Keratinocyte (primary cell): ENCODE data around the gene KLF3. TPM values are rescaled to one million over a fixed set of nuclear protein-coding genes. Genes with fewer than 3 reads are reported as not detected.

Experiments used
- DNase-seq: peaks from one replicate; pipeline ENCODE4 v3.0.0-alpha.2; 2011; ENCODE audit warnings: low read depth, missing footprints, low spot score
- FAIRE-seq: peaks from 2 replicates; lab custom pipeline; 2011; peaks lifted over from hg19 to GRCh38; lab: Jason Lieb, UNC
- H2AFZ ChIP-seq: 2 replicates; pipeline ENCODE4 v1.6.0; 2012; ENCODE audit warnings: low read length, control low read depth, inconsistent platforms; ENCODE audit not compliant: control insufficient read depth
- H3K27ac ChIP-seq: 2 replicates; pipeline ENCODE4 v1.5.1; 2011; ENCODE audit warnings: low read length; ENCODE audit not compliant: control insufficient read depth, insufficient read depth
- H3K27me3 ChIP-seq: 3 replicates; pipeline ENCODE4 v1.6.0; 2011; ENCODE audit warnings: low read length; ENCODE audit not compliant: control insufficient read depth, insufficient read depth; ENCODE audit errors: extremely low read depth
- H3K36me3 ChIP-seq, 2 experiments: 2 replicates in 1 of 2; 3 replicates in 1 of 2; pipeline ENCODE4 v1.5.1; 2011; ENCODE audit warnings: low read length in 2 of 2, mild to moderate bottlenecking in 1 of 2; ENCODE audit not compliant: control insufficient read depth in 2 of 2, insufficient read depth in 2 of 2; ENCODE audit errors: extremely low read depth in 1 of 2
- H3K4me1 ChIP-seq: 3 replicates; pipeline ENCODE4 v1.5.1; 2011; ENCODE audit warnings: low read length; ENCODE audit not compliant: control insufficient read depth, insufficient read depth; ENCODE audit errors: extremely low read depth
- H3K4me2 ChIP-seq: 3 replicates; pipeline ENCODE4 v1.6.0; 2011; ENCODE audit warnings: low read depth, low read length; ENCODE audit not compliant: control insufficient read depth, insufficient read depth; ENCODE audit errors: extremely low read depth
- H3K4me3 ChIP-seq, 3 experiments: fragments of 200-600 bp in 1 of 3; sonication (generic) in 1 of 3; 2 replicates in 2 of 3; 3 replicates in 1 of 3; pipeline ENCODE4 v1.5.1; 2011 to 2016; ENCODE audit warnings: low read length in 3 of 3, mild to moderate bottlenecking in 3 of 3, control low read depth in 2 of 3, inconsistent platforms in 1 of 3, low read depth in 1 of 3, mixed read lengths in 1 of 3, mixed run types in 1 of 3, moderate library complexity in 1 of 3; ENCODE audit not compliant: control insufficient read depth in 2 of 3, insufficient read depth in 2 of 3; ENCODE audit errors: extremely low read depth in 1 of 3
- H3K79me2 ChIP-seq: 2 replicates; pipeline ENCODE4 v1.6.0; 2012; ENCODE audit warnings: low read length; ENCODE audit not compliant: control insufficient read depth, insufficient read depth
- H3K9ac ChIP-seq: 3 replicates; pipeline ENCODE4 v1.6.0; 2011; ENCODE audit warnings: low read length; ENCODE audit not compliant: control insufficient read depth, insufficient read depth; ENCODE audit errors: extremely low read depth
- H3K9me1 ChIP-seq: 3 replicates; pipeline ENCODE4 v1.6.0; 2011; ENCODE audit warnings: low read length; ENCODE audit not compliant: control insufficient read depth, insufficient read depth; ENCODE audit errors: extremely low read depth
- H3K9me3 ChIP-seq: 2 replicates; pipeline ENCODE4 v1.5.1; 2012; ENCODE audit warnings: low read depth, low read length; ENCODE audit not compliant: control insufficient read depth
- H4K20me1 ChIP-seq: 3 replicates; pipeline ENCODE4 v1.6.0; 2011; ENCODE audit warnings: low read length; ENCODE audit not compliant: control insufficient read depth, insufficient read depth; ENCODE audit errors: extremely low read depth
- CTCF ChIP-seq, 3 experiments: IDR thresholded peaks in 1 of 3; conservative IDR thresholded peaks in 1 of 3; optimal IDR thresholded peaks in 1 of 3; 2 replicates in 2 of 3; 3 replicates in 1 of 3; pipeline versions ENCODE3 to v1.5.1; 2011; ENCODE audit warnings: low read length in 3 of 3, mild to moderate bottlenecking in 3 of 3, moderate library complexity in 2 of 3, control low read depth in 1 of 3, inconsistent platforms in 1 of 3; ENCODE audit not compliant: insufficient read depth in 2 of 3; ENCODE audit errors: extremely low read depth in 1 of 3
- EZH2 ChIP-seq: IDR thresholded peaks from one replicate; pipeline ENCODE4 v1.6.1; 2012; ENCODE audit warnings: inconsistent platforms, mild to moderate bottlenecking, low read length, moderate library complexity
- dilution Hi-C: fragments of 300-500 bp; cut with MboI; formaldehyde crosslinking; loops from one replicate; pipeline ENCODE4 v1.7.0; 2020; ENCODE audit warnings: low sequenced_read_pairs; ENCODE audit not compliant: extremely low pct_ligation_motif_present
- polyA plus RNA-seq, 5 experiments: library from polyadenylated mRNA; depleted of rRNA in 3 of 5; stranded (reverse) in 3 of 5; stranded (forward) in 1 of 5; unstranded in 1 of 5; fragments of >200 nt; gene quantifications; 1 replicate in 1 of 5; 2 replicates in 3 of 5; 3 replicates in 1 of 5; pipeline versions ENCODE4 v1.2.1 to v1.2.3, GENCODE V29; 2011 to 2012; ENCODE audit warnings: missing spikeins in 2 of 5, low read depth in 1 of 5, low replicate concordance in 1 of 5

KLF3 gene
- polyA plus RNA-seq, 1 donor (not counting 4 experiments of a cell fraction or from before 2014, with no cell fraction given): 39.9 TPM

GRCh38 chr4:38672397-38673129 is 8.6 kb downstream of the KLF3 start:
- Histone ChIP-seq H3K4me1 (peaks cover 84% of the 10 kb centered on the region), H3K9ac (peak overlapping the region; percentile 71), H3K79me2 (peaks cover 95% of the 10 kb centered on the region), H4K20me1 (peaks cover 21% of the 10 kb centered on the region), H3K36me3 (peaks cover 0 to 24% of the 10 kb centered on the region in 2 experiments), H3K27me3 (no peaks in the 10 kb centered on the region), H3K4me3 (peak overlapping the region in 2 of 3 experiments; percentile 16 to 62), H3K4me2 (peak overlapping the region; percentile 92), H2AFZ (no peak overlapping the region), H3K27ac (peak overlapping the region; percentile 75), H3K9me3 (no peaks in the 10 kb centered on the region), H3K9me1 (peaks cover 14% of the 10 kb centered on the region)
- no peak for TF ChIP-seq CTCF (optimal IDR thresholded peaks at IDR 0.05 in 1 of 3, IDR thresholded peaks at IDR 0.05 in 1 of 3, conservative IDR thresholded peaks at IDR 0.05 in 1 of 3; ENCODE audit: extremely low read depth in 1 of 3, insufficient read depth in 2 of 3, low read length in 3 of 3)
- no peak for TF ChIP-seq EZH2
- FAIRE-seq (no peak), DNase-seq (no peak)
- dilution Hi-C loops: no loop called here

GRCh38 chr4:38673130-38673978 is 9.4 kb downstream of the KLF3 start:
- H3K36me3 ChIP-seq: peaks cover 1 to 30% of the 10 kb centered on the region in 2 experiments
- no peaks in the 10 kb centered on the region for H3K27me3 ChIP-seq
- peak overlapping the region; percentile 92 for H3K4me2 ChIP-seq
- peak overlapping the region; percentile 75 for H3K27ac ChIP-seq
- H3K4me3 ChIP-seq: peak overlapping the region in 2 of 3 experiments; percentile 16 to 56
- H4K20me1 ChIP-seq: peaks cover 28% of the 10 kb centered on the region
- TF ChIP-seq EZH2: no peak
- no peak for TF ChIP-seq CTCF (optimal IDR thresholded peaks at IDR 0.05 in 1 of 3, IDR thresholded peaks at IDR 0.05 in 1 of 3, conservative IDR thresholded peaks at IDR 0.05 in 1 of 3; ENCODE audit: extremely low read depth in 1 of 3, insufficient read depth in 2 of 3, low read length in 3 of 3)
- peak overlapping the region; percentile 71 for H3K9ac ChIP-seq
- H2AFZ ChIP-seq: no peak overlapping the region
- DNase-seq: no peak
- H3K9me1 ChIP-seq: peaks cover 15% of the 10 kb centered on the region
- FAIRE-seq: peak; percentile 96
- H3K9me3 ChIP-seq: no peaks in the 10 kb centered on the region
- dilution Hi-C loops: no loop called here
- H3K4me1 ChIP-seq: peaks cover 85% of the 10 kb centered on the region
- H3K79me2 ChIP-seq: peaks cover 95% of the 10 kb centered on the region
